ENCODE measurements around the gene UVSSA.

UVSSA gene

GRCh38 chr4:1402021-1402515 is 55.1 kb downstream of the UVSSA start:
- ChIA-PET CTCF (no interaction called here), POLR2A (no interaction called here)

GRCh38 chr4:1402516-1403091 is 55.6 kb downstream of the UVSSA start:
- H3K4me3 ChIP-seq (ENCODE audit: low read depth, low read length): no peak overlapping the region
- ChIA-PET POLR2A (no interaction called here), CTCF (no interaction called here)
- TF ChIP-seq, protein P1, sequence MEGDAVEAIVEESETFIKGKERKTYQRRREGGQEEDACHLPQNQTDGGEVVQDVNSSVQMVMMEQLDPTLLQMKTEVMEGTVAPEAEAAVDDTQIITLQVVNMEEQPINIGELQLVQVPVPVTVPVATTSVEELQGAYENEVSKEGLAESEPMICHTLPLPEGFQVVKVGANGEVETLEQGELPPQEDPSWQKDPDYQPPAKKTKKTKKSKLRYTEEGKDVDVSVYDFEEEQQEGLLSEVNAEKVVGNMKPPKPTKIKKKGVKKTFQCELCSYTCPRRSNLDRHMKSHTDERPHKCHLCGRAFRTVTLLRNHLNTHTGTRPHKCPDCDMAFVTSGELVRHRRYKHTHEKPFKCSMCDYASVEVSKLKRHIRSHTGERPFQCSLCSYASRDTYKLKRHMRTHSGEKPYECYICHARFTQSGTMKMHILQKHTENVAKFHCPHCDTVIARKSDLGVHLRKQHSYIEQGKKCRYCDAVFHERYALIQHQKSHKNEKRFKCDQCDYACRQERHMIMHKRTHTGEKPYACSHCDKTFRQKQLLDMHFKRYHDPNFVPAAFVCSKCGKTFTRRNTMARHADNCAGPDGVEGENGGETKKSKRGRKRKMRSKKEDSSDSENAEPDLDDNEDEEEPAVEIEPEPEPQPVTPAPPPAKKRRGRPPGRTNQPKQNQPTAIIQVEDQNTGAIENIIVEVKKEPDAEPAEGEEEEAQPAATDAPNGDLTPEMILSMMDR (IDR thresholded peaks at IDR 0.05; ENCODE audit: insufficient read depth, low read length, missing control alignments): no peak
- DNase-seq (ENCODE audit: low read depth, low spot score): no peak

More at GRCh38 chr4:1402021-1402515, 55.1 kb downstream of the UVSSA start:
- TF ChIP-seq, protein P1 (IDR thresholded peaks at IDR 0.05; ENCODE audit: insufficient read depth, low read length, missing control alignments): no peak
- no peak overlapping the region for H3K4me3 ChIP-seq (ENCODE audit: low read depth, low read length)
- DNase-seq (ENCODE audit: low read depth, low spot score): no peak

- TF ChIP-seq, protein P1 (IDR thresholded peaks at IDR 0.05; ENCODE audit: insufficient read depth, low read length, missing control alignments): no peak
- DNase-seq (ENCODE audit: low read depth, low spot score): no peak
- POLR2A ChIA-PET: no interaction called here
- CTCF ChIA-PET: no interaction called here
- no peak overlapping the region for H3K4me3 ChIP-seq (ENCODE audit: low read depth, low read length)
Observed at GRCh38 chr4:1403177-1403583, 56.2 kb downstream of the UVSSA start.

DNA sequence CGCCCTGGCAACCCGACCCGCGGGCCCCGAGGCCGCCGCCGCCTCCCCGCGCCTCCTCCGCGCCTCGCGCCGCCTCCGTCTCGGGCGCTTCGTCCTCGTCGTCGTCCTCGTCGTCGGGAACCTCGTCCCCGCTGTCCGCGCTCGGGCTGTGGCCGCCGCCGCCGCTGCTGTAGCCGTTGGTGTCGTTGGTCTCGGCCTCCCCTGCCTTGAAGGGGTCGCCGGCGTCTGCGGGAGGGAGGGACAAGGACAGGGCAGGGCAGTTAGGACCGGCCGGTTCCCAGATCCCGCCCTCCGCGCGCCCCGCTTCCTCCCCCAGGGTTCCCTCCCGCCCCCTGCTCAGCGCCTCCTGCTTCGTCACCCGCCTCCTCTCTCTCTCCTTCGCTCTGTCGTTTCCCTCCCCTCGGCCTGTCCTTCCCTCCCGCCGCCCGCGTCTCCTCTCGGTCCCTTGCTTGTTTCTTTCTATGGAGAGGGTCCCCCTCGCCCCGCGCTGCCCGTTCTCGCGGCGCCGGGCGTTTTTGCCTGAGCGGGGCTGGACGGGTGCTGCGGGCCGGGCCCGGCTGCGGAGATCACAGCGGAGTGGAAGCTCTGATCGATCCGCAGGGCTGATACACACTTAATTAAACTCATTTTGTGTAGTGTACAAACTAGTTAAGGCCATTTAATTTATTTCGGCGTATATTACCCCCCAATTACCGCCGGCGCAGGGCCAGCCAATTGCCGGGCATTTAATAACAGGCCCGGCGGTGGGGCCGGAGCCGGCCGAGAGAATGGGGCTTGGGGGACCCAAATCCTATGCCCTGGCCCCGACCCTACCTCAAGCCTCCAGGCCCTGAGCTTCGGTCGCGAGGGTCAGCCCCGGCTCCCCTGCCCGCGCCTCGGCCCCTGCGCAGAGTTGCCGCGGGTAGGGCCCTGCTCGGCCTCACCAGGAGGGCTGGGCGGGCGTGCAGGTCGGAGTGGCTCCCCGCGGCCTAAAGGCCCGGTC is 56.9 kb downstream of the UVSSA start:
- POLR2A ChIA-PET: no interaction called here
- CTCF ChIA-PET: no interaction called here
- H3K4me3 ChIP-seq (ENCODE audit: low read depth, low read length): no peak overlapping the region
- TF ChIP-seq, protein P1 (IDR thresholded peaks at IDR 0.05; ENCODE audit: insufficient read depth, low read length, missing control alignments): no peak
- no peak for DNase-seq (ENCODE audit: low read depth, low spot score)

- no peak overlapping the region for H3K4me3 ChIP-seq (ENCODE audit: low read depth, low read length)
- ChIA-PET CTCF (no interaction called here), POLR2A (no interaction called here)
- DNase-seq (ENCODE audit: low read depth, low spot score): no peak
- TF ChIP-seq, protein P1 (IDR thresholded peaks at IDR 0.05; ENCODE audit: insufficient read depth, low read length, missing control alignments): no peak
Observed at GRCh38 chr4:1404573-1405253, 57.7 kb downstream of the UVSSA start.

DNA sequence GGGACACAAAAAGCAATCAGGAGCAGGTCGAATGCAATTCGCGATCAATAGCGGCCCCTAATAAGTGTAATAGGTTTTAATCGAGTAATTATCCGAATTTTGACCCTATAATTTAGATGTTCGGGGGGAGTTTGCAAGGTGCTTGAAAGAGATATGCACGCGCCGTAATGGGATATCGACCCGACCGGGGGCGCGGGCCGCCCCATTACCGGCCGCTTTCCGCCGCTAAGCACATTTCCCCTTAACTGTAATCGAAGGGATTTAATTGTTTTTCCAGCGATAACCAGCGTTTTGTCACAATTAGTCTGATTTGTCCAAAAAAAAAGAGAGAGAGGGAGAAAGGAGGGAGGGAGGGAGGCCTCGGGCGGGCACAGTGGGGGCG is 58.2 kb downstream of the UVSSA start:
- CTCF ChIA-PET: no interaction called here
- DNase-seq (ENCODE audit: low read depth, low spot score): no peak
- TF ChIP-seq, protein P1 (IDR thresholded peaks at IDR 0.05; ENCODE audit: insufficient read depth, low read length, missing control alignments): no peak
- POLR2A ChIA-PET: no interaction called here
- no peak overlapping the region for H3K4me3 ChIP-seq (ENCODE audit: low read depth, low read length)
